K562 (cell line): ENCODE data around the gene GPRIN2. TPM values are rescaled to one million over a fixed set of nuclear protein-coding genes. Genes with fewer than 3 reads are reported as not detected.

Experiments used
- BACH1 ChIP-seq: fragments of 200-800 bp; sonication (Bioruptor generic); IDR thresholded peaks from 2 replicates; pipeline ENCODE4 v1.6.1; 2016; ENCODE audit warnings: missing genetic modification characterization, missing compliant biosample characterization
- CXXC5 ChIP-seq: fragments of 250-450 bp; sonication (Bioruptor Pico); IDR thresholded peaks from 2 replicates; pipeline ENCODE4 v1.8.0; 2022; ENCODE audit warnings: inconsistent platforms, mild to moderate bottlenecking, moderate library complexity
- MAFF ChIP-seq: IDR thresholded peaks from 2 replicates; pipeline ENCODE4 v1.6.1; 2012; ENCODE audit warnings: low read length, improper control_type of control experiment
- NBN ChIP-seq: fragments of 450-650 bp; IDR thresholded peaks from 2 replicates; pipeline ENCODE4 v1.6.1; 2016; ENCODE audit warnings: low read depth, mild to moderate bottlenecking
- SMAD1 ChIP-seq: fragments of 150-350 bp; IDR thresholded peaks from 2 replicates; pipeline ENCODE4 v1.6.1; 2014; ENCODE audit warnings: low read length, low read depth; ENCODE audit not compliant: partially characterized antibody
- SP1 ChIP-seq: sonication (generic); formaldehyde crosslinking; IDR thresholded peaks from 2 replicates; pipeline ENCODE4 v1.8.1; 2022; ENCODE audit warnings: mild to moderate bottlenecking, missing genetic modification reagents
- ZNF696 ChIP-seq: fragments of 250-450 bp; sonication (Bioruptor Pico); conservative IDR thresholded peaks from 2 replicates; pipeline ENCODE4 v1.4.0; 2020; ENCODE audit warnings: mild to moderate bottlenecking, moderate library complexity
- polyA plus RNA-seq, 8 experiments: library from polyadenylated mRNA; depleted of rRNA in 4 of 8; stranded (reverse) in 5 of 8; unstranded in 3 of 8; fragments of >200 nt; fragmentation: Nextera tagmentation in 2 of 8; fragmentation: Illumina TruSeq in 1 of 8; extraction: Ambion mirVana in 2 of 8; extraction: Trizol in 1 of 8; gene quantifications; 2 replicates each; pipeline versions ENCODE4 v1.2.1 to v1.2.3, GENCODE V29; 2011 to 2014; ENCODE audit warnings: inconsistent platforms in 1 of 8, missing spikeins in 1 of 8
- total RNA-seq, 7 experiments: library from RNA; depleted of rRNA in 6 of 7; stranded (reverse); fragments of >200 nt in 6 of 7; fragmentation: Illumina TruSeq in 2 of 7; extraction: Trizol in 2 of 7; gene quantifications; 2 replicates each; pipeline versions ENCODE4 v1.2.1 to v1.2.3, GENCODE V29; 2011 to 2021; ENCODE audit warnings: low replicate concordance in 1 of 7
- TF ChIP-seq, protein P1 (sequence below): sonication (generic); formaldehyde crosslinking; IDR thresholded peaks from 2 replicates; pipeline ENCODE4 v1.8.0; 2022; ENCODE audit warnings: mild to moderate bottlenecking, missing genetic modification reagents
- TF ChIP-seq, protein P2 (sequence below): IDR thresholded peaks from 2 replicates; pipeline ENCODE4 v1.6.1; 2014; ENCODE audit warnings: antibody characterized with exemption
- TF ChIP-seq, protein P3 (sequence below), 2 experiments: fragments of 450-650 bp; IDR thresholded peaks; 2 replicates each; pipeline ENCODE4 v1.6.1; 2016; ENCODE audit warnings: mild to moderate bottlenecking in 2 of 2, borderline replicate concordance in 1 of 2, low read depth in 1 of 2, moderate library complexity in 1 of 2
- TF ChIP-seq, protein P4 (sequence below): fragments of 250-450 bp; sonication (Bioruptor Pico); IDR thresholded peaks from 2 replicates; pipeline ENCODE4 v1.4.0; 2020

Gene GPRIN2
- total and polyA plus RNA-seq, 9 of the 15 experiments (the other 6 are each of a cell fraction or from before 2014, with no cell fraction given) = not detected

DNA sequence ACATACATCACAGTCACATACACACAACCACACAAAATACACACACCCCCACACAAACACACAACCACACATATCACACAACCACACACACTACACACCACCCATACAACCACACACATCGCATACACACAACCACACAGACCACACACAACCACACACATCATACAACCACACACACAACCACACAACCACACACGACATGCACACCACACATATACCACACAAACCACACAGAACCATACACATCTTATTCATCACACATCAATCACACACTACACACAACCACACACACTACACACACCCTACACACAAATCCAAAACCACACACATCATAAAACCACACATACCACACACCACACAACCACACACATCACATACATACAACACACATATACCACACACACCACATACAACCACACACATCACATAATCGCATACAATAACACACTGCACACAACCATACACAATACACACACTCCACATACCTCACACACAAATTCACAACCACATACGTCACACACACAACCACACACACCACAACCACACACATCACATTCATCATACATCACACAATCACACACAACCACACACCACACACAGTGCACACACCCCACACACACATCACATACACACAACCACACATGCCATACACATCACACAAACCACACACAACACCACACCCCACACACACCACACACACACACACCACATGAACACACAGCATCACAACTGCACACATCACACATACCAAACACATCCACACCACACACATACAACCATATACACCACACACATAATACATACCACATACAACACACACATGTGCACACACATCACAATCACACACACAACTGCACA, 30.4 kb downstream of the GPRIN2 start (continued):
- TF ChIP-seq, protein P1, sequence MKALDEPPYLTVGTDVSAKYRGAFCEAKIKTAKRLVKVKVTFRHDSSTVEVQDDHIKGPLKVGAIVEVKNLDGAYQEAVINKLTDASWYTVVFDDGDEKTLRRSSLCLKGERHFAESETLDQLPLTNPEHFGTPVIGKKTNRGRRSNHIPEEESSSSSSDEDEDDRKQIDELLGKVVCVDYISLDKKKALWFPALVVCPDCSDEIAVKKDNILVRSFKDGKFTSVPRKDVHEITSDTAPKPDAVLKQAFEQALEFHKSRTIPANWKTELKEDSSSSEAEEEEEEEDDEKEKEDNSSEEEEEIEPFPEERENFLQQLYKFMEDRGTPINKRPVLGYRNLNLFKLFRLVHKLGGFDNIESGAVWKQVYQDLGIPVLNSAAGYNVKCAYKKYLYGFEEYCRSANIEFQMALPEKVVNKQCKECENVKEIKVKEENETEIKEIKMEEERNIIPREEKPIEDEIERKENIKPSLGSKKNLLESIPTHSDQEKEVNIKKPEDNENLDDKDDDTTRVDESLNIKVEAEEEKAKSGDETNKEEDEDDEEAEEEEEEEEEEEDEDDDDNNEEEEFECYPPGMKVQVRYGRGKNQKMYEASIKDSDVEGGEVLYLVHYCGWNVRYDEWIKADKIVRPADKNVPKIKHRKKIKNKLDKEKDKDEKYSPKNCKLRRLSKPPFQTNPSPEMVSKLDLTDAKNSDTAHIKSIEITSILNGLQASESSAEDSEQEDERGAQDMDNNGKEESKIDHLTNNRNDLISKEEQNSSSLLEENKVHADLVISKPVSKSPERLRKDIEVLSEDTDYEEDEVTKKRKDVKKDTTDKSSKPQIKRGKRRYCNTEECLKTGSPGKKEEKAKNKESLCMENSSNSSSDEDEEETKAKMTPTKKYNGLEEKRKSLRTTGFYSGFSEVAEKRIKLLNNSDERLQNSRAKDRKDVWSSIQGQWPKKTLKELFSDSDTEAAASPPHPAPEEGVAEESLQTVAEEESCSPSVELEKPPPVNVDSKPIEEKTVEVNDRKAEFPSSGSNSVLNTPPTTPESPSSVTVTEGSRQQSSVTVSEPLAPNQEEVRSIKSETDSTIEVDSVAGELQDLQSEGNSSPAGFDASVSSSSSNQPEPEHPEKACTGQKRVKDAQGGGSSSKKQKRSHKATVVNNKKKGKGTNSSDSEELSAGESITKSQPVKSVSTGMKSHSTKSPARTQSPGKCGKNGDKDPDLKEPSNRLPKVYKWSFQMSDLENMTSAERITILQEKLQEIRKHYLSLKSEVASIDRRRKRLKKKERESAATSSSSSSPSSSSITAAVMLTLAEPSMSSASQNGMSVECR (CRISPR knock-in tag) = no peak
- TF ChIP-seq MAFF (no peak), SMAD1 (no peak), NBN (peak; percentile 66; the same call in 1 of the 2 replicates), SP1 (CRISPR knock-in tag) (no peak), BACH1 (no peak), ZNF696 (CRISPR knock-in tag) (no peak), CXXC5 (no peak)
- TF ChIP-seq, protein P2, sequence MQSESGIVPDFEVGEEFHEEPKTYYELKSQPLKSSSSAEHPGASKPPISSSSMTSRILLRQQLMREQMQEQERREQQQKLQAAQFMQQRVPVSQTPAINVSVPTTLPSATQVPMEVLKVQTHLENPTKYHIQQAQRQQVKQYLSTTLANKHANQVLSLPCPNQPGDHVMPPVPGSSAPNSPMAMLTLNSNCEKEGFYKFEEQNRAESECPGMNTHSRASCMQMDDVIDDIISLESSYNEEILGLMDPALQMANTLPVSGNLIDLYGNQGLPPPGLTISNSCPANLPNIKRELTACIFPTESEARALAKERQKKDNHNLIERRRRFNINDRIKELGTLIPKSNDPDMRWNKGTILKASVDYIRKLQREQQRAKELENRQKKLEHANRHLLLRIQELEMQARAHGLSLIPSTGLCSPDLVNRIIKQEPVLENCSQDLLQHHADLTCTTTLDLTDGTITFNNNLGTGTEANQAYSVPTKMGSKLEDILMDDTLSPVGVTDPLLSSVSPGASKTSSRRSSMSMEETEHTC = no peak
- TF ChIP-seq, protein P3, sequence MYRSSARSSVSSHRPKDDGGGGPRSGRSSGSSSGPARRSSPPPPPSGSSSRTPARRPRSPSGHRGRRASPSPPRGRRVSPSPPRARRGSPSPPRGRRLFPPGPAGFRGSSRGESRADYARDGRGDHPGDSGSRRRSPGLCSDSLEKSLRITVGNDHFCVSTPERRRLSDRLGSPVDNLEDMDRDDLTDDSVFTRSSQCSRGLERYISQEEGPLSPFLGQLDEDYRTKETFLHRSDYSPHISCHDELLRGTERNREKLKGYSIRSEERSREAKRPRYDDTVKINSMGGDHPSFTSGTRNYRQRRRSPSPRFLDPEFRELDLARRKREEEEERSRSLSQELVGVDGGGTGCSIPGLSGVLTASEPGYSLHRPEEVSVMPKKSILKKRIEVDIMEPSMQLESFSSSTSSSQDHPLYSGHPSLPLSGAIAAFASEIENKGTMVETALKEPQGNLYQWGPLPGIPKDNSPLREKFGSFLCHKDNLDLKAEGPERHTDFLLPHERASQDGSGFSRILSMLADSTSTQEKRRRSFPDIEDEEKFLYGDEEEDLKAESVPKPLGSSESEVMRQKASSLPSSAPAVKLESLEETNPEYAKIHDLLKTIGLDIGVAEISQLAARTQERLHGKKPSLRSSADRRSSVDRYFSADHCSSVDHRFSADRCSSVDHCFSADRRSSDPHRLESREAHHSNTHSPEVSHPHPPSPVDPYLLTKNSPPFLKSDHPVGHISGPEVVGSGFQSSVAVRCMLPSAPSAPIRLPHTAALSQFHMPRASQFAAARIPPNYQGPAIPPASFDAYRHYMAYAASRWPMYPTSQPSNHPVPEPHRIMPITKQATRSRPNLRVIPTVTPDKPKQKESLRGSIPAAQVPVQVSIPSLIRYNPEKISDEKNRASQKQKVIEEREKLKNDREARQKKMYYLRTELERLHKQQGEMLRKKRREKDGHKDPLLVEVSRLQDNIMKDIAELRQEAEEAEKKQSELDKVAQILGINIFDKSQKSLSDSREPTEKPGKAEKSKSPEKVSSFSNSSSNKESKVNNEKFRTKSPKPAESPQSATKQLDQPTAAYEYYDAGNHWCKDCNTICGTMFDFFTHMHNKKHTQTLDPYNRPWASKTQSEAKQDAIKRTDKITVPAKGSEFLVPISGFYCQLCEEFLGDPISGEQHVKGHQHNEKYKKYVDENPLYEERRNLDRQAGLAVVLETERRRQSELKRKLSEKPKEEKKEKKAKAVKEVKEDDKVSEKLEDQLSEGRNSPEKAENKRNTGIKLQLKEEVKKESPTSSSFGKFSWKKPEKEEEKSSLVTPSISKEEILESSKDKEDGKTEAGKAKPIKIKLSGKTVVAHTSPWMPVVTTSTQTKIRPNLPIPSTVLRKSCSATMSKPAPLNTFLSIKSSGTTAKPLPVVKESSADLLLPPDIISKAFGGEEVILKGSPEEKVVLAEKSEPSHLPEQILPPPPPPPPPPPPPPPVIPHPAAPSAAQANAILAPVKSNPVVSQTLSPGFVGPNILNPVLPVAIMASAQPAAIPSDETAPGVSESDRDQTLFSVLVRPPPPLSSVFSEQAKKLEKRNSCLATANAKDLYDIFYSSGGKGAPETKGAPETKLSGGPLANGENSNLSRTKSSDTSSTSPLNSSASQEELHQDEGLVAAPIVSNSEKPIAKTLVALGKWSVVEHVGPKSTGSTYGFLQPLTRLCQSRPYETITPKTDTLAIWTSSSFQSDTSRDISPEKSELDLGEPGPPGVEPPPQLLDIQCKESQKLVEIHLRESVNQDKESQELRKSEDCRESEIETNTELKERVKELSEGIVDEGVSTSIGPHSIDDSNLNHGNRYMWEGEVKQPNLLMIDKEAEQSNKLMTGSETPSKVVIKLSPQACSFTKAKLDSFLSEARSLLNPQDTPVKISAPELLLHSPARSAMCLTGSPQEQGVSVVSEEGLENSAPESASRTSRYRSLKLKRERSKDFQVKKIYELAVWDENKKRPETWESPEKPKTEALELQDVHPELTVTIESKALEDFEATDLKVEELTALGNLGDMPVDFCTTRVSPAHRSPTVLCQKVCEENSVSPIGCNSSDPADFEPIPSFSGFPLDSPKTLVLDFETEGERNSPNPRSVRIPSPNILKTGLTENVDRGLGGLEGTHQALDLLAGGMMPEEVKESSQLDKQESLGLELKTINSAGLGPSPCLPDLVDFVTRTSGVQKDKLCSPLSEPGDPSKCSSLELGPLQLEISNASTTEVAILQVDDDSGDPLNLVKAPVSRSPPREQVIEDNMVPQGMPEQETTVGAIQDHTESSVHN (IDR thresholded peaks at IDR 0.05; ENCODE audit: borderline replicate concordance in 1 of 2, low read depth in 1 of 2) = no peak
- TF ChIP-seq, protein P4, sequence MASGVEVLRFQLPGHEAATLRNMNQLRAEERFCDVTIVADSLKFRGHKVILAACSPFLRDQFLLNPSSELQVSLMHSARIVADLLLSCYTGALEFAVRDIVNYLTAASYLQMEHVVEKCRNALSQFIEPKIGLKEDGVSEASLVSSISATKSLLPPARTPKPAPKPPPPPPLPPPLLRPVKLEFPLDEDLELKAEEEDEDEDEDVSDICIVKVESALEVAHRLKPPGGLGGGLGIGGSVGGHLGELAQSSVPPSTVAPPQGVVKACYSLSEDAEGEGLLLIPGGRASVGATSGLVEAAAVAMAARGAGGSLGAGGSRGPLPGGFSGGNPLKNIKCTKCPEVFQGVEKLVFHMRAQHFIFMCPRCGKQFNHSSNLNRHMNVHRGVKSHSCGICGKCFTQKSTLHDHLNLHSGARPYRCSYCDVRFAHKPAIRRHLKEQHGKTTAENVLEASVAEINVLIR (CRISPR knock-in tag) = no peak
